ENCODE data around the gene PLLP. TPM values are rescaled to one million over a fixed set of nuclear protein-coding genes. Genes with fewer than 3 reads are reported as not detected.

PLLP gene
- total and polyA plus RNA-seq, 2 donors from 2014 or later = 64.4 to 83.8 TPM

DNA sequence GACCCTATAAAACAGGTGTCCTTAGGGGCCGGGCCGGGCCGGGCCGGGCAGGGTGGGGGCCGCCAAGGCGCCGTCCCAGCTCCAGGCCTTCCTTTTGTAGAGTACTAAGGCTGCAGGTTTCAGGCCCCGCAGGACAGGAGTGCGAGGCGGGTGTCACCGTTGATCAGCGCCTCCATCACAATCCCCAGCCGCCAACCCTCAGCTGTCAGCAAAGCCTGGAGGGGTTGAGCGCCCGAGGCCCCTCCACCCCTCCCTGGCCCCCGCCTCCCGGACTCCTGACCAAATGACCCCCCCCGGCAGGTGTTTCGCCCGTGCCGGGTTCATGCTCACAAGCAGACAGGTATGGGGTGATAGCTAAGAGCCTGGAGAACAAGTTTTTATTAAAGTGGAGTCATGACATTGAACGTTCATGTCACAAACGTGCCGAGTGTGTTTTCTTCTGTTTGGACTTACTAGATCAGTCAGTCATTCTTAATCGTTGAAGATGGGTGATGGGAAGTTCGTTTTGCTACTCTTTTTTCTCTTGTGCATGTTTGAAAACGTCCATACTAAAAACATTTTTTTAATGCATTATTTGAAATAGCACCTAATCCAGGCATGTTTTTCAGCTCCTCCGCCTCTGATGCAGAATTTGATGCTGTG lies 38.9 kb downstream of the PLLP start:
- DNase-seq (peak in 4 of 5 donors; percentile 29 to 83 (median 66)), FAIRE-seq (no peak)
- Histone ChIP-seq H3K27me3 (ENCODE audit: control insufficient read depth, insufficient read depth, low read length) (no peaks in the 10 kb centered on the region), H3K4me1 (ENCODE audit: control insufficient read depth in 2 of 3, insufficient read depth in 2 of 3, low read depth in 1 of 3, low read length in 3 of 3) (peaks cover 0 to 16% (median 12%) of the 10 kb centered on the region in 3 donors), H3K9ac (ENCODE audit: low read length in 3 of 3) (peak overlapping the region; percentile 43 to 75 (median 51)), H3K4me3 (ENCODE audit: low read length in 3 of 3) (peak overlapping the region; percentile 62 to 67 (median 62)), H3K27ac (ENCODE audit: low read depth in 2 of 2, low read length in 2 of 2) (peak overlapping the region; percentile 89 to 92), H3K9me3 (ENCODE audit: control insufficient read depth in 2 of 3, insufficient read depth in 1 of 3, low read length in 3 of 3) (no peaks in the 10 kb centered on the region), H3K36me3 (ENCODE audit: control insufficient read depth in 2 of 3, insufficient read depth in 3 of 3, low read length in 3 of 3) (peaks cover 2 to 13% (median 3%) of the 10 kb centered on the region in 3 donors)
- intact Hi-C loops (cut with DNase I) = no loop called here
- TF ChIP-seq, protein P1, sequence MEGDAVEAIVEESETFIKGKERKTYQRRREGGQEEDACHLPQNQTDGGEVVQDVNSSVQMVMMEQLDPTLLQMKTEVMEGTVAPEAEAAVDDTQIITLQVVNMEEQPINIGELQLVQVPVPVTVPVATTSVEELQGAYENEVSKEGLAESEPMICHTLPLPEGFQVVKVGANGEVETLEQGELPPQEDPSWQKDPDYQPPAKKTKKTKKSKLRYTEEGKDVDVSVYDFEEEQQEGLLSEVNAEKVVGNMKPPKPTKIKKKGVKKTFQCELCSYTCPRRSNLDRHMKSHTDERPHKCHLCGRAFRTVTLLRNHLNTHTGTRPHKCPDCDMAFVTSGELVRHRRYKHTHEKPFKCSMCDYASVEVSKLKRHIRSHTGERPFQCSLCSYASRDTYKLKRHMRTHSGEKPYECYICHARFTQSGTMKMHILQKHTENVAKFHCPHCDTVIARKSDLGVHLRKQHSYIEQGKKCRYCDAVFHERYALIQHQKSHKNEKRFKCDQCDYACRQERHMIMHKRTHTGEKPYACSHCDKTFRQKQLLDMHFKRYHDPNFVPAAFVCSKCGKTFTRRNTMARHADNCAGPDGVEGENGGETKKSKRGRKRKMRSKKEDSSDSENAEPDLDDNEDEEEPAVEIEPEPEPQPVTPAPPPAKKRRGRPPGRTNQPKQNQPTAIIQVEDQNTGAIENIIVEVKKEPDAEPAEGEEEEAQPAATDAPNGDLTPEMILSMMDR (IDR thresholded peaks at IDR 0.05; ENCODE audit: borderline replicate concordance, extremely low read depth, insufficient read depth) = no peak

DNA sequence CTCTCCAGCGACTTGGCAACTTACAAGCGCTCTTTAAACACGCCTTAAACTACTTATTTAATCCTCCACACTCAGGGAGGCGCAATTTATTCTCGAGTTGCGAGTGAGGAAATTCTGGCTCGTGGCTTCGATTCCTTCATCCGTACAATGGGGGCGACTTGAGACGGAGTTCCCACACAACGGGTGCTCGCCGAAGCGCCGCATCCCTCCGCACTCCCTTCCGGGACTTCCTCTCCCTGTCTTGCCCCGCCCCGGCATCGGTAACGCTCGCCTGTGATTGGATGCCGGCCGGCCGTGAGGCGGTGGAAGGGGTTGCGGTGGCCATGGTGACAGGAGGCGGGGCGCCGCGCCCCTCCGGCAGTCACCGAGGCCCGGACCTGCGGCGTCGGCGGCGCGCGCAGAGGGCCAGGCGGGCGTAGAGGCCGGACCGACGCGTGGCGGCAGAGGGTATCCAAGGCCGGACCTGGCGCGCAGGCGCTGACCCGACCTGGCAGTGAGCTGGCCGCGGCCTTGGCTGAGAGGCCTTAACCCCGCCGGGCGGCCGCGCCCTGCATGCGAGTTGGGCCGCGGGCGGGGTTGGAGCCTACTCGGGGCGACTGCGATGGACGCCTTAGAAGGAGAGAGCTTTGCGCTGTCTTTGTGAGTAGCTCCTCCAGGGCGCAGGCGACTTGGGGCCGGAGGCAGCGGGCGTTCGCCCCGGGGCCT lies 39.6 kb downstream of the PLLP start, which contains the start of gene ARL2BP:
Gene ARL2BP, plus strand, starts transcription at position 493 of the 705 bp plus-strand sequence. Its CDS starts 109 bp downstream, at position 602.
- Histone ChIP-seq H3K4me1 (ENCODE audit: control insufficient read depth in 2 of 3, insufficient read depth in 2 of 3, low read depth in 1 of 3, low read length in 3 of 3) (peaks cover 0 to 16% (median 15%) of the 10 kb centered on the region in 3 donors), H3K27ac (ENCODE audit: low read depth in 2 of 2, low read length in 2 of 2) (peak within 1 kb of the TSS; percentile 89 to 92), H3K4me3 (ENCODE audit: low read length in 3 of 3) (peak within 1 kb of the TSS; percentile 62 to 86 (median 84)), H3K9ac (ENCODE audit: low read length in 3 of 3) (peak within 1 kb of the TSS; percentile 65 to 75 (median 68)), H3K9me3 (ENCODE audit: control insufficient read depth in 2 of 3, insufficient read depth in 1 of 3, low read length in 3 of 3) (no peaks in the 10 kb centered on the region), H3K36me3 (ENCODE audit: control insufficient read depth in 2 of 3, insufficient read depth in 3 of 3, low read length in 3 of 3) (peaks cover 2 to 11% (median 3%) of the 10 kb centered on the region in 3 donors), H3K27me3 (ENCODE audit: control insufficient read depth, insufficient read depth, low read length) (no peaks in the 10 kb centered on the region)
- TF ChIP-seq, protein P1 (IDR thresholded peaks at IDR 0.05; ENCODE audit: borderline replicate concordance, extremely low read depth, insufficient read depth) = no peak
- FAIRE-seq (peak; percentile 82), DNase-seq (peak; percentile 98 to 99 (median 99))
- intact Hi-C loops (cut with DNase I) = no loop called here

DNA sequence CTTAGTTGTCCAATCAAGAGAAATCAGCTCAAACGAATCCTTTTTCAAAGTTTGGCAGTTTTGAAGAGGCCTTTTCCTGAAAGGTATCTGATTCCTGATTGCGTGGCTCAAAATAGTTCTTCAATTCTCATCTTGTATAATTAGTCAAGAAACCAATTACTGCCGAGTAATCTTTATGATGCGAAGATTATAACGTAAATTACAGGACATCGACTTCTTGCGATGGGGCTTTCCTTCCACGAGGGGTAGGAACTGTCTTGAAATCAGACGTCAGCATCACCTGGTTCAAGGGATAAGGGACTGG lies 40.1 kb downstream of the PLLP start:
- Histone ChIP-seq H3K4me3 (ENCODE audit: low read length in 3 of 3) (peak overlapping the region; percentile 62 to 86 (median 84)), H3K36me3 (ENCODE audit: control insufficient read depth in 2 of 3, insufficient read depth in 3 of 3, low read length in 3 of 3) (peaks cover 1 to 6% (median 2%) of the 10 kb centered on the region in 3 donors), H3K4me1 (ENCODE audit: control insufficient read depth in 2 of 3, insufficient read depth in 2 of 3, low read depth in 1 of 3, low read length in 3 of 3) (peaks cover 0 to 17% (median 15%) of the 10 kb centered on the region in 3 donors), H3K27ac (ENCODE audit: low read depth in 2 of 2, low read length in 2 of 2) (peak overlapping the region; percentile 54 to 76), H3K9me3 (ENCODE audit: control insufficient read depth in 2 of 3, insufficient read depth in 1 of 3, low read length in 3 of 3) (no peaks in the 10 kb centered on the region), H3K27me3 (ENCODE audit: control insufficient read depth, insufficient read depth, low read length) (no peaks in the 10 kb centered on the region), H3K9ac (ENCODE audit: low read length in 3 of 3) (peak overlapping the region; percentile 24 to 68 (median 65))
- no peak for FAIRE-seq
- TF ChIP-seq, protein P1 (IDR thresholded peaks at IDR 0.05; ENCODE audit: borderline replicate concordance, extremely low read depth, insufficient read depth) = no peak
- intact Hi-C loops (cut with DNase I) = no loop called here
- no peak for DNase-seq

All from kidney (tissue), 14 donors.